BE2C (cell line): ENCODE data around the gene PRPF6.

Experiments used
- DNase-seq: peaks from one replicate; pipeline ENCODE4 v3.0.0-alpha.2; 2020
- H3K27me3 ChIP-seq: fragments of 250-450 bp; sonication (Bioruptor Pico); 2 replicates; pipeline ENCODE4 v1.5.1; 2020; ENCODE audit warnings: mild to moderate bottlenecking
- H3K36me3 ChIP-seq: fragments of 250-450 bp; sonication (Bioruptor Pico); 2 replicates; pipeline ENCODE4 v1.5.1; 2020; ENCODE audit warnings: mild to moderate bottlenecking
- H3K4me1 ChIP-seq: fragments of 250-450 bp; sonication (Bioruptor Pico); 2 replicates; pipeline ENCODE4 v1.5.1; 2020
- H3K4me3 ChIP-seq: 2 replicates; pipeline ENCODE4 v1.5.1; 2011; ENCODE audit warnings: low read depth, low read length
- H3K9me3 ChIP-seq: fragments of 250-450 bp; sonication (Bioruptor Pico); 2 replicates; pipeline ENCODE4 v1.5.1; 2020
- TF ChIP-seq, protein P1 (sequence below): IDR thresholded peaks from 2 replicates; pipeline ENCODE4 v1.5.1; 2012; ENCODE audit warnings: mild to moderate bottlenecking, low read depth, low read length

PRPF6 gene

DNA sequence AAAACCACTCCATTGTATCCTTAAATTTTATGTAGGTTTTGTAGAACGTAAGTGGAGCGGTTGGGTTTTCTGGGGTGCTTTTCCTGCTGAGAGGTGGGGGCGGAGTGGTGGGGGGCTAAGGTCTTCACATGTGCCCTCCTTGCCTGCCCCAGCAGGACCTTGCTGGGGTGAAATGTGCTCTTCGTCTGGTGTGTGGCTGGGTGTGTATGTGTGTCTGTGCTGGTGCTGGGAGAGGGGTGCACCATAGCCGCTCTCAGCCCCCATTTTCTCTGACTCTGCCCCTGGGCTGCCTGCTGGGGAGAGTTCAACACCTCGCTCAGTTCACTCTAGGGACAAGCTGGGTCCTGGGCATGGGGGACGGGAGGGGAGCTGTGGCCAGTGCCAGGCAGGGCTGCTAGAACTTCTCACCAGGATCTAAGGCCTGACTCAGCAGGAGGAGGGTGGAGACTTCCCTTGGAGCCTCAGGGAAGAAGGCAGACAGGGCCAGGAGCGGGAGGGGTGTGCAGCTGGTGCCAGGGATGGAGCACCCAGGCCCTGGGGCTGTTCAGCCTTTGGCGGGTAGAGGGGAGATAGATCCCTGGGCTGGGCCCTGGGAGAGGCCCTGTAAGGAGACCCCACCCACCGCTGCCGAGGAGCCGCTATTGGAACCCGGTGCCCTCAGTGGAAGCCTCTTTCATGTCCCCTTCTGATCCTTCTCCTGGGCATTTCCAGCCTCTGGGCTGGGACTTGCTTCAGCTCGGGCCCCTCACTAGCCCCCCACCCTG, 63.7 kb downstream of the PRPF6 start:
- Histone ChIP-seq H3K9me3 (no peaks in the 10 kb centered on the region), H3K36me3 (no peaks in the 10 kb centered on the region), H3K4me3 (no peak overlapping the region), H3K4me1 (peaks cover 21% of the 10 kb centered on the region), H3K27me3 (peaks cover 16% of the 10 kb centered on the region)
- TF ChIP-seq, protein P1, sequence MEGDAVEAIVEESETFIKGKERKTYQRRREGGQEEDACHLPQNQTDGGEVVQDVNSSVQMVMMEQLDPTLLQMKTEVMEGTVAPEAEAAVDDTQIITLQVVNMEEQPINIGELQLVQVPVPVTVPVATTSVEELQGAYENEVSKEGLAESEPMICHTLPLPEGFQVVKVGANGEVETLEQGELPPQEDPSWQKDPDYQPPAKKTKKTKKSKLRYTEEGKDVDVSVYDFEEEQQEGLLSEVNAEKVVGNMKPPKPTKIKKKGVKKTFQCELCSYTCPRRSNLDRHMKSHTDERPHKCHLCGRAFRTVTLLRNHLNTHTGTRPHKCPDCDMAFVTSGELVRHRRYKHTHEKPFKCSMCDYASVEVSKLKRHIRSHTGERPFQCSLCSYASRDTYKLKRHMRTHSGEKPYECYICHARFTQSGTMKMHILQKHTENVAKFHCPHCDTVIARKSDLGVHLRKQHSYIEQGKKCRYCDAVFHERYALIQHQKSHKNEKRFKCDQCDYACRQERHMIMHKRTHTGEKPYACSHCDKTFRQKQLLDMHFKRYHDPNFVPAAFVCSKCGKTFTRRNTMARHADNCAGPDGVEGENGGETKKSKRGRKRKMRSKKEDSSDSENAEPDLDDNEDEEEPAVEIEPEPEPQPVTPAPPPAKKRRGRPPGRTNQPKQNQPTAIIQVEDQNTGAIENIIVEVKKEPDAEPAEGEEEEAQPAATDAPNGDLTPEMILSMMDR = no peak
- DNase-seq = peak; percentile 68

DNA sequence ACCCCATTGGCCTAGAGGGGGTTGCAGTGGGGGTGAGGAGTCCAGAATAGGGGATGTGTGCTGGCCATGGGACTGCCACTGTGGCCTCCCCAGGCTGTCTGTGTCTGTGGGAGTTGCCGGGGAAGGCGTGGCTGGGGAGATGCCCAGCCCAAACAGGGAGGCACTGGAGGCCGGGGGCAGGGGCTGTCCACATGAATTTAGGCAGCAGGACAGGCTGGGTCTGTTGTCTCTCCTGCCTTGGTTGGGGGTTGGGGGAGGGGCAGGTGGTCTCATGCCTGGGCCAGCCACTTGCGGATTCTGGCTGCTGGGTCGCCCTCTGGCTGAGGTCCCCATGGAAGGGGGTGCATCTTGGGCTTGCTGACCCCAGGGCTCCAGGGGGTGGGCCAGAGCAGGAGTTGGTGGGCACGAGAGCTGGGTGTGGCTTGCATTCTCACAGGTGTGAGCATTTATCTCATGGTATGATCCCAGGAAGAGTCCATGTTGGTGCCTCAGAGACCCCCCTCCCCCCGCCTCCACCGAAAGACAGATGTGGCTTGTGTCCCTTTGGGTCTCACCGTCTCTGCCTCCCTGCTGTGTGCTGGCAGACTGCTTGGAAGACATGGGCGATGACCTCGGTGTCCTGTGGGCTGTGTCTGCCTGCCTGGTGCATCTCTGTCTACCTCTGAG, 64.5 kb downstream of the PRPF6 start:
- H3K36me3 ChIP-seq = no peaks in the 10 kb centered on the region
- H3K9me3 ChIP-seq = no peaks in the 10 kb centered on the region
- peak; percentile 30 for DNase-seq
- peaks cover 16% of the 10 kb centered on the region for H3K27me3 ChIP-seq
- no peak overlapping the region for H3K4me3 ChIP-seq
- peaks cover 21% of the 10 kb centered on the region for H3K4me1 ChIP-seq
- TF ChIP-seq, protein P1 = no peak

DNA sequence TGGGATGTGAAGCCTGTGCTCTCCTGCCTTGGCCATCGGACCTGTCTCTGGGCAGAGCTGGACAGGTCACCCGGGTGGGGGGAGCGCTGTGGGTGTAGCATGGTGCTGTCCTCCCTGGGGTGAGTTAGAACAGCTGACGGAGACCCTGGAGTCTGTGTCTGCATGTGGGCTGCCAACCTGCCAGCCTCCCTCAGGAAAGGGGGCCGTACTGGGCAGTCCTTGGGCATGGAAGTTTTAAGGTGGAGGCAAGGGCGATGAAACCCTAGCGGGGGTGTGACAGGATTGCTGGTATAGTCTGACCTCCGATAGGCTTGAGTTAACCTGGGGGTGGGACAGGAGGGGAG, 66.1 kb downstream of the PRPF6 start:
- H3K27me3 ChIP-seq = peaks cover 15% of the 10 kb centered on the region
- H3K9me3 ChIP-seq = no peaks in the 10 kb centered on the region
- H3K4me1 ChIP-seq = peaks cover 29% of the 10 kb centered on the region
- no peak overlapping the region for H3K4me3 ChIP-seq
- DNase-seq = peak; percentile 16
- TF ChIP-seq, protein P1 = no peak
- H3K36me3 ChIP-seq = no peaks in the 10 kb centered on the region

DNA sequence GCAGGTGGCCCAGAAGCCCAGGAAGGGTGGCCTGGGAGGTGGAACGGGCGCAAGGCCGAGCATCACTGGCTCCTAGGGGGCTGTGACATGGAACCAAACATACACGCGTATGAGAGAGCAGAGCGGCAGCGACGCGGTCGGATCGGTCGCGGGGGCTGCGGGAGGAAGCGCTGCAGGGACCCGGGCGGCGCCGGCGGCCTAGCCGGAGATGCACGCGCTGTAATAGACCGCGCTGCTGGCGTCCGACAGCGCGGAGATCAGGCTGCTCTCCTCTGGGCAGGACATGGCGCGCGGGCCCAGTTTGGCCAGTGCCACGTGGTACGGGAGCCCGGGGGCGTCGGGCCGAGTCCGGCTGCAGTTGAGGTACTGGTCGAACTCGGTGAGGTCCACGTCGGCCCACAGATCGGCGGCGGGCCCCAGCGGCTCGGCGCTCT, 67.1 kb downstream of the PRPF6 start:
- H3K4me1 ChIP-seq = peaks cover 39% of the 10 kb centered on the region
- DNase-seq = peak; percentile 31
- H3K27me3 ChIP-seq = peaks cover 10% of the 10 kb centered on the region
- peak overlapping the region; percentile 53 for H3K4me3 ChIP-seq
- TF ChIP-seq, protein P1 = no peak
- no peaks in the 10 kb centered on the region for H3K36me3 ChIP-seq
- H3K9me3 ChIP-seq = no peaks in the 10 kb centered on the region

DNA sequence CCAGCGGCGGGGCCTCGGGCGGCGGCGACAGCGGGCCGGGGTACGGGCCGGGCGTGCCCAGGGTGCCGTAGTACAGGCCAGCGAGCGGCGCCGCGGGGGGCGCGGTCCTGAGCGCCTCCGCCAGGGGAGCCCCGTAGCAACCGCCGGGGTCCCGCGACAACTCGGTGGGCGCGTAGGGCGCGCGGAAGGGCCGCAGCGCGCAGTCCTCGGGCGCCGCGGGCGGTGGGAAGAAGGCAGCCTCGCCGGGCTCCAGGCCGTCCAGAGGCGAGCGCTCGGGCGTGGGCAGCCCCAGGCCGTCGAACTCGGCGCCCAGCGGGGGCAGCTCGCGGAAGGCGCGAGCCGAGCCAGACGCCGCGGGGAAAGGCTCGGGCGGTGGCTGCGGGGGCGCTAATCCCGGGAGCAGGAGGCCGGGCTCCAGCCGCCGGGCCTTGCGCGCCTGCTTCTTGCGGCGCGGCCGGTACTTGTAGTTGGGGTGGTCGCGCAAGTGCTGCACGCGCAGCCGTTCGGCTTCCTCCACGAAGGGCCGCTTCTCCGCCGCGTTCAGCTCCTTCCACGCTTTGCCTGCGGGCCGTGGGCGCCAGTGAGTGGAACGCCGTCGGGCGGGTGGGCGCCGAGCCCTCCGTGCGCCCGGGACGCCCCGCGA, 67.6 kb downstream of the PRPF6 start:
- Histone ChIP-seq H3K27me3 (peaks cover 10% of the 10 kb centered on the region), H3K9me3 (no peaks in the 10 kb centered on the region), H3K4me3 (peak overlapping the region; percentile 53), H3K4me1 (peaks cover 42% of the 10 kb centered on the region), H3K36me3 (no peaks in the 10 kb centered on the region)
- TF ChIP-seq, protein P1 = no peak
- peak; percentile 41 for DNase-seq
